ENCODE results near the gene DAP. TPM values are rescaled to one million over a fixed set of nuclear protein-coding genes. Genes with fewer than 3 reads are reported as not detected.
A peak's percentile ranks its signal among the peaks of the same experiment; 100 is the strongest.

DAP gene
- total and polyA plus RNA-seq, 7 donors: 25.7 to 131 (median 38.5) TPM

DNA sequence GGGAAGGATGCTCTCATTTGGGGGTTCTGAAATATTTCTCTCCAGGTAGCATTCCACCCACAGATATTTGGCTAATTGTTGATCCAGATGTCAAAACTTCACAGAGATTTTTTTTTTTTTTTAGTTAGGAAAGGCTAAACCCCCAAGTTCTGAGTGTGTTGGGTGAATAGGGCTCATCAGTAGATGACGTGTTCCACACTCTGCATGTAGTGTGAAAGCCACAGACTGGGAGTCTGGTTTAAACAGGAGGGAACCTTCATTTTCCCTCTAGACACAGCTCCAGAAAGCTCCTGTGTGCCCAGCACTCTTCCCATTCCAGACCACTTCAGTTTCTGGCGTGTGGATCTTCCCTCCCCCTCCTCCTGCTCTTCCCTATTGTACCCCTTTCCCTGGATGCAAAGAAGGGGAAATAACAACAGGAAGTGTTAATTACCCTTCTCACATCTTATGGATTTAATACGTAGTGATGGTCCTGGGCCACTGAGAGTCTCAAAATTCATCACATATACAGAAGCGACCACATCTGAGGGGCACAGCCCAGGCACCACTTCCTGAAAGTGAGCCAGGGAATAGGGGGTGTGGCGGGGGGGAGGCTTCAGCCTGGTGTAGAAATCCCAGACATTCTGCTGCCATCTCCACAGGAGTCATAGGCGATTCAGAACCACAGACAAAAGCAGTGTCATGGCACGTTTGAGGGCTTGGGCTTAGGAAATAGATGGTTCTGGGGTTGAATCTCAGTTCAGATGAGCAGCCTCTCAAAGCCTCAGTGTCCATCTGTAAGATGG is 65.1 kb downstream of the DAP start:
- Histone ChIP-seq H3K4me3 (no peak overlapping the region), H3K9me3 (no peaks in the 10 kb centered on the region), H3K27ac (no peak overlapping the region), H3K4me1 (peaks cover 0 to 20% (median 14%) of the 10 kb centered on the region in 4 donors), H3K36me3 (no peaks in the 10 kb centered on the region), H3K27me3 (no peaks in the 10 kb centered on the region)
- 75 to 87% methylated on average over 7 of the region's 7 CpGs for WGBS, 2 donors
- TF ChIP-seq, protein P1, sequence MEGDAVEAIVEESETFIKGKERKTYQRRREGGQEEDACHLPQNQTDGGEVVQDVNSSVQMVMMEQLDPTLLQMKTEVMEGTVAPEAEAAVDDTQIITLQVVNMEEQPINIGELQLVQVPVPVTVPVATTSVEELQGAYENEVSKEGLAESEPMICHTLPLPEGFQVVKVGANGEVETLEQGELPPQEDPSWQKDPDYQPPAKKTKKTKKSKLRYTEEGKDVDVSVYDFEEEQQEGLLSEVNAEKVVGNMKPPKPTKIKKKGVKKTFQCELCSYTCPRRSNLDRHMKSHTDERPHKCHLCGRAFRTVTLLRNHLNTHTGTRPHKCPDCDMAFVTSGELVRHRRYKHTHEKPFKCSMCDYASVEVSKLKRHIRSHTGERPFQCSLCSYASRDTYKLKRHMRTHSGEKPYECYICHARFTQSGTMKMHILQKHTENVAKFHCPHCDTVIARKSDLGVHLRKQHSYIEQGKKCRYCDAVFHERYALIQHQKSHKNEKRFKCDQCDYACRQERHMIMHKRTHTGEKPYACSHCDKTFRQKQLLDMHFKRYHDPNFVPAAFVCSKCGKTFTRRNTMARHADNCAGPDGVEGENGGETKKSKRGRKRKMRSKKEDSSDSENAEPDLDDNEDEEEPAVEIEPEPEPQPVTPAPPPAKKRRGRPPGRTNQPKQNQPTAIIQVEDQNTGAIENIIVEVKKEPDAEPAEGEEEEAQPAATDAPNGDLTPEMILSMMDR (IDR thresholded peaks at IDR 0.05): no peak
- TF ChIP-seq EP300 (IDR thresholded peaks at IDR 0.05) (no peak), POLR2A (IDR thresholded peaks at IDR 0.05) (no peak), POLR2AphosphoS5 (IDR thresholded peaks at IDR 0.05) (no peak)
- intact Hi-C loops (cut with DNase I): loop anchor here (10.0 kb wide), 1 partner anchor 1329 kb away; no protein-coding TSS in a partner anchor
- DNase-seq: no peak

DNA sequence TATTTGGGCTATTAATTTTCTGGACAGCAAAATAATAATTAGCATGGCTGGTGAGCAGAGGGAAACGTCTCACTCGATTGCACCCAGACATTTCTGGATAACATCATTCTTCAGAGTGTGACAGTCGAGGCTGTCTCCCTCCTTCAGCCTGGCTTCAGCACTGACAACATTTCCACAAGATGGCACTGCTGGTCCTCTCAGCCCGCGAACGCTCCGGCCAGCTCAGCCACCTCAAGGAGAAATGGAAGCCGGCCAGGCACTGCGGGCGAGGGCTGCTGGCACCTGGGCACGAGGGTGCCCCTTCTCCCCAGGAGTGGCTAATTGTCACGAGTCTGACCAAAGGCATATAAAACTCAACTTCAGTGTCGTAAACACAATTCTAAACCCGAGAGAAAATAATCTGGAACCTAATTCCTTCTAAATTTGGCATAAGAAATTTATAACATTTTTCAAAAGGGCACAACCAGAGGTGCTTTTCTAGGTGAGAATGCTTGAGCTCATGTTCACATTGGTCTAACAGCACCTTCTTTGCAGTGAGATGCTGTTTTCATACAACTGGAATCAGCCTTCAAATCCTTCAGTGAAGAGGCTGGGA is 65.9 kb downstream of the DAP start:
- DNase-seq: peak; percentile 86
- intact Hi-C loops (cut with DNase I): loop anchor here (10.0 kb wide), 1 partner anchor 1330 kb away; no protein-coding TSS in a partner anchor
- TF ChIP-seq, protein P1 (IDR thresholded peaks at IDR 0.05): peak; percentile 47 to 76 (median 66)
- TF ChIP-seq EP300 (IDR thresholded peaks at IDR 0.05) (no peak), POLR2A (IDR thresholded peaks at IDR 0.05) (no peak), POLR2AphosphoS5 (IDR thresholded peaks at IDR 0.05) (peak; percentile 22 to 70 (median 51))
- no peaks in the 10 kb centered on the region for H3K9me3 ChIP-seq
- H3K4me3 ChIP-seq: no peak overlapping the region
- peaks cover 0 to 20% (median 14%) of the 10 kb centered on the region in 4 donors for H3K4me1 ChIP-seq
- H3K27me3 ChIP-seq: no peaks in the 10 kb centered on the region
- no peak overlapping the region for H3K27ac ChIP-seq
- 7 to 29% methylated on average over 14 of the region's 14 CpGs for WGBS, 2 donors
- no peaks in the 10 kb centered on the region for H3K36me3 ChIP-seq

DNA sequence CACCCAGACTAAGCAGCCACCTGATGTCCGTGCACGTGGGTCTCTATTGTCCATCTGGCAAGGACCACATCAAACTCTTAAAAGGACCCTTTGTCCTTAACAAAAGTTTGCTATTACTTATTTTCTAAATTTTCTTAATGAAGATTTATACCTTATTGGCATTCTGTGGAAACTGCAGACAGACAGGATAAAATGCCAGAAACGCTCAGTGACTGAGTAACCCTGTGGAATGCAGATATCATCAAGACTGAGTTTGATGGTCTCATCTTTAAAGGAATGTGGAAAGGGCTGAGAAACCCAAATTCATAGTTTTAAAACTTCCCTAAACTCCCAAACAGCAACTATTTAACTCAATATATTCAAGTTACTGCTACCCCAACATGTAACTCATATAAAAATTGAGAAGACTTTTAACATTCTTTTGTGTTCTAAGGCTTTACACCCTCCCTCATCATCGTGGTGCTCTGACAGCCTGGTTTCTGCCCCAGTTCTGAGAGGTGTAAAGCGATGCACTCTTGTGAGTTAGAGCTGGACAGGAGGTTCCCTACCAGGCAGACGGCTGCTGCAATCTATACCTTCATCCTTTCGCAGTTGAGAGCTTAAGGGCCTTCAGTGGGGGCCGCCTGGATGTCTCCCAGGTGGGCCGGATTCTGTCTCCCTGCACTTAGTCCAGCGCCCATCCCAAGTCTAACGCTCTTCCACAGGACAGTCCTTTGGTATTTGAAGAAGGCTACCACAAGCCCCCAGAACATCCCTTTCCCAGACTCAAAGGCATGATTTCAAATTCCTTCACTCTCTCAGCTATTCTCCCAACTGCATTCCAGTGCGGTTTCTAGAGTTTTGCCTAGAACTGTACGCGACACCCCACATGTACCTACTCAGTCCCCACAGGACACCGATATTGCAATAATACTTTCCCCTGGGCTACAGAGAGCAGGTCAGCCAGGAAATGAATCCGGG is 68.9 kb downstream of the DAP start:
- WGBS, 2 donors: 95% methylated on average over 16 of the region's 16 CpGs
- intact Hi-C loops (cut with DNase I): loop anchor here (10.0 kb wide), 1 partner anchor 1333 kb away; no protein-coding TSS in a partner anchor
- no peak overlapping the region for H3K27ac ChIP-seq

More for the DNA sequence above, 68.9 kb downstream of the DAP start:
- H3K36me3 ChIP-seq: no peaks in the 10 kb centered on the region
- H3K27me3 ChIP-seq: no peaks in the 10 kb centered on the region
- no peaks in the 10 kb centered on the region for H3K9me3 ChIP-seq
- DNase-seq: no peak
- no peak overlapping the region for H3K4me3 ChIP-seq
- peaks cover 0 to 20% (median 14%) of the 10 kb centered on the region in 4 donors for H3K4me1 ChIP-seq
- TF ChIP-seq, protein P1 (IDR thresholded peaks at IDR 0.05): no peak
- TF ChIP-seq EP300 (IDR thresholded peaks at IDR 0.05): no peak
- TF ChIP-seq POLR2A (IDR thresholded peaks at IDR 0.05): no peak
- TF ChIP-seq POLR2AphosphoS5 (IDR thresholded peaks at IDR 0.05): no peak
